GM12878 (cell line): ENCODE results near the gene TMEM223. TPM values are rescaled to one million over a fixed set of nuclear protein-coding genes. Genes with fewer than 3 reads are reported as not detected.
A peak's percentile ranks its signal among the peaks of the same experiment; 100 is the strongest.

Experiments used
- GABPA ChIP-seq: IDR thresholded peaks from 2 replicates; pipeline ENCODE4 v1.6.1; 2014; ENCODE audit warnings: antibody characterized with exemption, low read depth, mild to moderate bottlenecking, inconsistent platforms
- GATAD2B ChIP-seq: fragments of 450-650 bp; conservative IDR thresholded peaks from 2 replicates; pipeline ENCODE4 v1.6.1; 2017; ENCODE audit warnings: low read depth, mild to moderate bottlenecking, moderate library complexity
- IKZF1 ChIP-seq: fragments of 450-650 bp; conservative IDR thresholded peaks from 2 replicates; pipeline ENCODE4 v1.6.1; 2017; ENCODE audit warnings: antibody characterized with exemption, mild to moderate bottlenecking
- KDM1A ChIP-seq: fragments of 200-600 bp; sonication (generic); IDR thresholded peaks from 2 replicates; pipeline ENCODE4 v1.6.1; 2016; ENCODE audit warnings: borderline replicate concordance
- NBN ChIP-seq: fragments of 450-650 bp; IDR thresholded peaks from 2 replicates; pipeline ENCODE4 v1.6.1; 2016
- NR2F1 ChIP-seq: fragments of 450-650 bp; conservative IDR thresholded peaks from 2 replicates; pipeline ENCODE4 v1.6.1; 2017; ENCODE audit warnings: mild to moderate bottlenecking
- PKNOX1 ChIP-seq: fragments of 450-650 bp; IDR thresholded peaks from 2 replicates; pipeline ENCODE4 v1.6.1; 2016; ENCODE audit warnings: mild to moderate bottlenecking
- POU2F2 ChIP-seq: IDR thresholded peaks from 3 replicates; pipeline ENCODE4 v1.6.1; 2011; ENCODE audit warnings: low read depth, mild to moderate bottlenecking, low read length, borderline replicate concordance
- SMAD5 ChIP-seq: IDR thresholded peaks from 2 replicates; pipeline ENCODE4 v1.6.1; 2016; ENCODE audit warnings: antibody characterized with exemption, low read depth
- SMARCA5 ChIP-seq: fragments of 450-650 bp; IDR thresholded peaks from 2 replicates; pipeline ENCODE4 v1.6.1; 2017; ENCODE audit warnings: mild to moderate bottlenecking
- SRF ChIP-seq, 2 experiments: IDR thresholded peaks; 2 replicates each; pipeline ENCODE4 v1.6.1; 2011; ENCODE audit warnings: low read depth in 2 of 2, low read length in 2 of 2, mild to moderate bottlenecking in 1 of 2, moderate library complexity in 1 of 2
- polyA plus RNA-seq, 11 experiments: library from polyadenylated mRNA; depleted of rRNA in 4 of 11; unstranded in 6 of 11; stranded (reverse) in 5 of 11; fragments of >200 nt; fragmentation: Nextera tagmentation in 4 of 11; fragmentation: Illumina TruSeq in 1 of 11; extraction: Ambion mirVana in 4 of 11; extraction: Trizol in 1 of 11; gene quantifications; 1 replicate in 1 of 11; 2 replicates in 10 of 11; pipeline versions ENCODE4 v1.2.1 to v1.2.3, GENCODE V29; 2011 to 2016; ENCODE audit warnings: inconsistent platforms in 2 of 11, missing spikeins in 2 of 11, low read depth in 1 of 11
- total RNA-seq, 4 experiments: library from RNA; depleted of rRNA in 3 of 4; stranded (reverse); fragments of >200 nt in 3 of 4; fragmentation: Illumina TruSeq in 1 of 4; extraction: Trizol in 1 of 4; gene quantifications; 2 replicates each; pipeline versions ENCODE4 v1.2.1 to v1.2.3, GENCODE V29; 2013 to 2021

Gene TMEM223
- total and polyA plus RNA-seq, 10 of the 15 experiments (the other 5 are each of a cell fraction or from before 2014, with no cell fraction given): 5.3 to 33.2 (median 14.0) TPM

- TF ChIP-seq KDM1A: no peak
- no peak for TF ChIP-seq GATAD2B
- 0 out of 4 replicates have a peak, but pooled peaks of 1 of the 2 experiments have one; percentile 41 for TF ChIP-seq SRF (IDR thresholded peaks at IDR 0.05; ENCODE audit: low read depth in 2 of 2, low read length in 2 of 2)
- TF ChIP-seq GABPA: peak; percentile 90
- TF ChIP-seq POU2F2: no peak
- peak; percentile 57 for TF ChIP-seq NR2F1
- peak; percentile 90 for TF ChIP-seq NBN
- TF ChIP-seq SMARCA5: 0 out of 2 replicates have a peak, but pooled peaks have one; percentile 7
- TF ChIP-seq SMAD5: peak; percentile 92; the same call in 1 of the 2 replicates
- TF ChIP-seq IKZF1: peak; percentile 50; the same call in 1 of the 2 replicates
- peak; percentile 99 for TF ChIP-seq PKNOX1
These were observed 37.8 kb downstream of the TMEM223 start, which contains the start of gene ZBTB3 (continued) for GRCh38 chr11:62753736-62754603.
